GM19193 (cell line): ENCODE data around the gene SPOCK1.

ENCODE experiments used
- POLR2A ChIP-seq: IDR thresholded peaks from 4 replicates; pipeline ENCODE4 v1.6.1; 2011; ENCODE audit not compliant: insufficient read depth, insufficient read length; ENCODE audit errors: extremely low read depth

SPOCK1 gene

GRCh38 chr5:137415231-137415681 is 83.9 kb downstream of the SPOCK1 start:
- no peak for TF ChIP-seq POLR2A

- TF ChIP-seq POLR2A = no peak
Measured at GRCh38 chr5:137414112-137414755, 84.9 kb downstream of the SPOCK1 start.

- no peak for TF ChIP-seq POLR2A
Measured at GRCh38 chr5:137412136-137412535, 87.0 kb downstream of the SPOCK1 start.

GRCh38 chr5:137410234-137411010 is 88.7 kb downstream of the SPOCK1 start:
- no peak for TF ChIP-seq POLR2A

GRCh38 chr5:137409736-137410135 is 89.4 kb downstream of the SPOCK1 start:
- TF ChIP-seq POLR2A = no peak

- no peak for TF ChIP-seq POLR2A
Measured at GRCh38 chr5:137407090-137407489, 92.0 kb downstream of the SPOCK1 start.

- TF ChIP-seq POLR2A = no peak
Measured at GRCh38 chr5:137405393-137405792, 93.7 kb downstream of the SPOCK1 start.

- no peak for TF ChIP-seq POLR2A
Measured at GRCh38 chr5:137403869-137404268, 95.3 kb downstream of the SPOCK1 start.

- TF ChIP-seq POLR2A = no peak
Measured at GRCh38 chr5:137402436-137403187, 96.5 kb downstream of the SPOCK1 start.

GRCh38 chr5:137401946-137402345 is 97.2 kb downstream of the SPOCK1 start:
- TF ChIP-seq POLR2A = no peak

GRCh38 chr5:137400571-137400970 is 98.6 kb downstream of the SPOCK1 start:
- no peak for TF ChIP-seq POLR2A

- no peak for TF ChIP-seq POLR2A
Measured at GRCh38 chr5:137399911-137400310, 99.2 kb downstream of the SPOCK1 start.

- no peak for TF ChIP-seq POLR2A
Measured at GRCh38 chr5:137398751-137399150, 100.4 kb downstream of the SPOCK1 start.

- no peak for TF ChIP-seq POLR2A
Measured at GRCh38 chr5:137398154-137398553, 101.0 kb downstream of the SPOCK1 start.

GRCh38 chr5:137395011-137395755 is 103.9 kb downstream of the SPOCK1 start:
- no peak for TF ChIP-seq POLR2A
